Glutamatergic neuron (in vitro differentiated cells): Measurements from ENCODE around the gene ATP7B. TPM values are rescaled to one million over a fixed set of nuclear protein-coding genes. Genes with fewer than 3 reads are reported as not detected.

Experiments
- DNase-seq: peaks from one replicate; pipeline ENCODE4 v3.0.0; 2022
- H3K27ac Mint-ChIP-seq: one replicate; pipeline ENCODE4 v1.8.0; 2020; ENCODE audit warnings: mild to moderate bottlenecking, mixed read lengths, inconsistent platforms; ENCODE audit not compliant: unreplicated experiment
- H3K27me3 Mint-ChIP-seq: one replicate; pipeline ENCODE4 v1.8.0; 2020; ENCODE audit warnings: mild to moderate bottlenecking, moderate library complexity, mixed read lengths, inconsistent platforms; ENCODE audit not compliant: unreplicated experiment
- H3K36me3 Mint-ChIP-seq: one replicate; pipeline ENCODE4 v1.8.0; 2020; ENCODE audit warnings: mild to moderate bottlenecking, mixed read lengths, inconsistent platforms; ENCODE audit not compliant: unreplicated experiment
- H3K4me1 Mint-ChIP-seq: one replicate; pipeline ENCODE4 v1.8.0; 2020; ENCODE audit warnings: mild to moderate bottlenecking, low read depth, mixed read lengths, inconsistent platforms; ENCODE audit not compliant: unreplicated experiment
- H3K4me3 Mint-ChIP-seq: one replicate; pipeline ENCODE4 v1.8.0; 2020; ENCODE audit warnings: mild to moderate bottlenecking, mixed read lengths, inconsistent platforms; ENCODE audit not compliant: unreplicated experiment
- H3K9me3 Mint-ChIP-seq: one replicate; pipeline ENCODE4 v1.8.0; 2020; ENCODE audit warnings: mild to moderate bottlenecking, moderate library complexity, mixed read lengths, inconsistent platforms; ENCODE audit not compliant: unreplicated experiment
- CTCF ChIP-seq: fragments of 200-600 bp; sonication (generic); IDR thresholded peaks from one replicate; pipeline ENCODE4 v1.5.0; 2021; ENCODE audit not compliant: partially characterized antibody, unreplicated experiment
- total RNA-seq: library from RNA; stranded (reverse); fragmentation: NEBNext Ultra II Directional; extraction: Animal tissue kit (Norgen Biotek cat#: 25700); gene quantifications from one replicate; pipeline ENCODE4 v1.2.1, GENCODE V29; 2021; ENCODE audit not compliant: unreplicated experiment

ATP7B gene
- total RNA-seq, 1 donor from 2014 or later = 17.4 TPM

DNA sequence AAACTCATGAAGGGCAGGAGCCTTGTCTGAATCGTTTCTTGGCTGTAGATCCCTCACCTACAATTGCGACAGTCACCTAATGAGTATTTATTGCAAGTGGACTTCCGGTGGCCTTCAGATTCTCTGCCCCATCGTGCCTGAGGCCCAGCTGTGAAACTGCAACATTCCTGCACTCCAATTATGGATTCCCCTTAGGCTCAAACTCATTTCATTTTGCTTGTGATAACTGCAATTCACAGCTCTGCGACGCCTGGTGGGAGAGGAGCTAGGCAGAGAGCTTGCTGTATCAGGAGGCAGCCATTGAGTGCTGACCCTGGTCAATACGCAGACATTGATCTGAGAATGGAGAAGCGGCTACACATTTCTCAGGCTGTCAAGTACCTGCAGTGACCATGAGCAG is 90.5 kb downstream of the ATP7B start:
- TF ChIP-seq CTCF = no peak
- no peak for DNase-seq
- no peak overlapping the region for H3K27ac Mint-ChIP-seq
- peaks cover 3% of the 10 kb centered on the region for H3K27me3 Mint-ChIP-seq
- no peak overlapping the region for H3K4me3 Mint-ChIP-seq
- peaks cover under 1% of the 10 kb centered on the region for H3K4me1 Mint-ChIP-seq
- peaks cover under 1% of the 10 kb centered on the region for H3K9me3 Mint-ChIP-seq
- H3K36me3 Mint-ChIP-seq = no peaks in the 10 kb centered on the region

GRCh38 chr13:51920267-51920666 is 91.0 kb downstream of the ATP7B start:
- H3K27ac Mint-ChIP-seq = no peak overlapping the region
- no peaks in the 10 kb centered on the region for H3K4me1 Mint-ChIP-seq
- no peak for DNase-seq
- no peaks in the 10 kb centered on the region for H3K9me3 Mint-ChIP-seq
- H3K36me3 Mint-ChIP-seq = no peaks in the 10 kb centered on the region
- no peak overlapping the region for H3K4me3 Mint-ChIP-seq
- peaks cover 3% of the 10 kb centered on the region for H3K27me3 Mint-ChIP-seq
- TF ChIP-seq CTCF = no peak

- Mint-ChIP-seq H3K4me1 (no peaks in the 10 kb centered on the region), H3K27ac (no peak overlapping the region)
- TF ChIP-seq CTCF = no peak
Observed at GRCh38 chr13:51919531-51919930, 91.7 kb downstream of the ATP7B start.

DNA sequence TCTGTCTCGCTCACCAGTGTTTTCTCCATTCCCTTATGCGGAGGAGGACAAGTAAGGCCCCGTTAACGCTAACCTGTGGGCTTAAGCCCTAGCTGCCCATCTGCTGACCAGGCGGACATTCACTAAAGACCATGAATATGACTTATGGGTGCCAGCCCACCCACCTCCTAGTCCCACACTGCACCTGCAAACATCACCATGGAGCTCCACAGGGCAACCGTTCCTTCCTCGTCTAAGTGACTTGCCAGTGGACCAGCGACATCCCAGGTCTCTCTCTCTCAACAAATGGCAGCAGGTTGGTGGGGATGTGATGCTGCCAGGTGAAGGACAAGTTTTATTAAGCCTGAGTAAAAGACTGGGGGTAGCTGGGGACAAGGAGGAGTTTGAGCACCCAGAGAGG is 94.3 kb downstream of the ATP7B start:
- Mint-ChIP-seq H3K4me1 (peaks cover 17% of the 10 kb centered on the region), H3K4me3 (no peak overlapping the region), H3K27ac (no peak overlapping the region), H3K36me3 (no peaks in the 10 kb centered on the region), H3K9me3 (peaks cover 7% of the 10 kb centered on the region), H3K27me3 (peaks cover 2% of the 10 kb centered on the region)
- no peak for TF ChIP-seq CTCF
- no peak for DNase-seq

More at GRCh38 chr13:51919531-51919930, 91.7 kb downstream of the ATP7B start:
- Mint-ChIP-seq H3K36me3 (no peaks in the 10 kb centered on the region), H3K4me3 (no peak overlapping the region), H3K27me3 (no peaks in the 10 kb centered on the region), H3K9me3 (no peaks in the 10 kb centered on the region)
- no peak for DNase-seq

GRCh38 chr13:51916051-51916818 is 95.0 kb downstream of the ATP7B start:
- no peak for DNase-seq
- TF ChIP-seq CTCF = no peak
- peaks cover 2% of the 10 kb centered on the region for H3K27me3 Mint-ChIP-seq
- H3K4me3 Mint-ChIP-seq = no peak overlapping the region
- H3K36me3 Mint-ChIP-seq = no peaks in the 10 kb centered on the region
- H3K4me1 Mint-ChIP-seq = peaks cover 17% of the 10 kb centered on the region
- peaks cover 7% of the 10 kb centered on the region for H3K9me3 Mint-ChIP-seq
- H3K27ac Mint-ChIP-seq = no peak overlapping the region
